SU-DHL-6 (cell line): ENCODE results near the gene ST7.

ENCODE experiments used
- H2AFZ ChIP-seq: fragments of 200-600 bp; sonication (generic); 2 replicates; pipeline ENCODE4 v1.6.1; 2014; ENCODE audit warnings: low read depth, mild to moderate bottlenecking, moderate library complexity, mixed read lengths, antibody characterized with exemption, low read length; ENCODE audit not compliant: severe bottlenecking
- H3F3A ChIP-seq: fragments of 200-600 bp; shearing (Covaris generic); 2 replicates; pipeline ENCODE4 v1.6.0; 2016; ENCODE audit warnings: antibody characterized with exemption, mild to moderate bottlenecking; ENCODE audit not compliant: insufficient read depth
- H3K27ac ChIP-seq: fragments of 200-600 bp; sonication (generic); 2 replicates; pipeline ENCODE4 v1.5.1; 2016; ENCODE audit warnings: low read depth, mild to moderate bottlenecking, low read length, moderate library complexity, mixed read lengths
- H3K27me3 ChIP-seq: fragments of 200-600 bp; sonication (generic), shearing (Covaris generic); 2 replicates; pipeline ENCODE4 v1.6.0; 2014; ENCODE audit warnings: mild to moderate bottlenecking, low read length
- H3K36me3 ChIP-seq: fragments of 200-600 bp; sonication (generic); 2 replicates; pipeline ENCODE4 v1.6.1; 2014; ENCODE audit warnings: mild to moderate bottlenecking, low read length, mixed read lengths
- H3K4me2 ChIP-seq: fragments of 300-600, 200-600 bp; shearing (Covaris generic), sonication (generic); 2 replicates; pipeline ENCODE4 v1.6.0; 2014; ENCODE audit warnings: low read length, low read depth, mild to moderate bottlenecking; ENCODE audit not compliant: poor library complexity, severe bottlenecking
- H3K4me3 ChIP-seq: fragments of 200-600 bp; sonication (generic); 2 replicates; pipeline ENCODE4 v1.5.1; 2014; ENCODE audit warnings: antibody characterized with exemption, low read length, mild to moderate bottlenecking, mixed read lengths; ENCODE audit not compliant: insufficient read depth, poor library complexity, severe bottlenecking
- H3K79me2 ChIP-seq: fragments of 200-600 bp; sonication (generic); 2 replicates; pipeline ENCODE4 v1.6.1; 2014; ENCODE audit warnings: mild to moderate bottlenecking, low read length, moderate library complexity; ENCODE audit not compliant: insufficient read depth
- H3K9ac ChIP-seq: fragments of 200-600 bp; sonication (generic); 2 replicates; pipeline ENCODE4 v1.7.0; 2014; ENCODE audit warnings: mild to moderate bottlenecking, low read length
- H3K9me2 ChIP-seq: fragments of 200-600 bp; sonication (generic); replicated peaks from 2 replicates; pipeline ENCODE4 v1.6.1; 2014; ENCODE audit warnings: low read length; ENCODE audit not compliant: insufficient read depth
- H3K9me3 ChIP-seq: fragments of 200-600 bp; sonication (generic); 2 replicates; pipeline ENCODE4 v1.6.1; 2014; ENCODE audit warnings: low read length, mixed read lengths; ENCODE audit not compliant: insufficient read depth
- H4K20me1 ChIP-seq: fragments of 200-600 bp; sonication (generic); 2 replicates; pipeline ENCODE4 v1.6.1; 2014; ENCODE audit warnings: low read depth, mild to moderate bottlenecking, antibody characterized with exemption, low read length, moderate library complexity, mixed read lengths
- EZH2phosphoT487 ChIP-seq: fragments of 200-600 bp; sonication (generic), shearing (Covaris generic); conservative IDR thresholded peaks from 2 replicates; pipeline ENCODE4 v1.6.1; 2018; ENCODE audit warnings: mild to moderate bottlenecking, antibody characterized with exemption, low read length, moderate library complexity, mixed read lengths
- TF ChIP-seq, protein P1 (sequence below): fragments of 200-600 bp; sonication (generic); IDR thresholded peaks from one replicate; pipeline ENCODE4 v1.5.1; 2017; ENCODE audit warnings: antibody characterized with exemption, mild to moderate bottlenecking, low read length, moderate library complexity; ENCODE audit not compliant: insufficient read depth, poor library complexity, severe bottlenecking

ST7 gene

DNA sequence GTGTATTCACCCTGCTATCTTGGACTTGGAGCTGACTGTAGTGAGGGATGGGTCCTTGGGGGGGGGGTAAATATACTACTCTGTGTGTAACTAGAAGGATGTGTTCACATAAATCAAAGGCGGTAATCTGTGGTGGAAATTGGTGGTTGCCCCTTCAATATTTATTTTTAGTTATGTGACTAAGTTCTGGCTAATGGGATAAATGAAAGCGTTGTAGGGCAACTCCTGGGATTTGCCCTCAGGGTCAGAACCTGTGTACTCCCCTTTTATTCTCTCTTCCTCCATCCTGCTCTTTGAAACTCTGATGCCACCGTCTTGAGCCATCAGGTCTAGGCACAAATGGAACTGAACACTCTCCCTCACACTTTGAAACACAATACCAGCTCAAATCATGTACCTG is 24.3 kb upstream of the ST7 start:
- Histone ChIP-seq H3K9ac (no peak overlapping the region), H3K4me3 (no peak overlapping the region), H2AFZ (no peak overlapping the region), H3K9me2 (no peaks in the 10 kb centered on the region), H3F3A (no peaks in the 10 kb centered on the region), H3K9me3 (no peaks in the 10 kb centered on the region), H3K4me2 (no peak overlapping the region), H3K79me2 (no peaks in the 10 kb centered on the region), H4K20me1 (no peaks in the 10 kb centered on the region), H3K27ac (no peak overlapping the region), H3K36me3 (no peaks in the 10 kb centered on the region), H3K27me3 (no peaks in the 10 kb centered on the region)
- TF ChIP-seq, protein P1, sequence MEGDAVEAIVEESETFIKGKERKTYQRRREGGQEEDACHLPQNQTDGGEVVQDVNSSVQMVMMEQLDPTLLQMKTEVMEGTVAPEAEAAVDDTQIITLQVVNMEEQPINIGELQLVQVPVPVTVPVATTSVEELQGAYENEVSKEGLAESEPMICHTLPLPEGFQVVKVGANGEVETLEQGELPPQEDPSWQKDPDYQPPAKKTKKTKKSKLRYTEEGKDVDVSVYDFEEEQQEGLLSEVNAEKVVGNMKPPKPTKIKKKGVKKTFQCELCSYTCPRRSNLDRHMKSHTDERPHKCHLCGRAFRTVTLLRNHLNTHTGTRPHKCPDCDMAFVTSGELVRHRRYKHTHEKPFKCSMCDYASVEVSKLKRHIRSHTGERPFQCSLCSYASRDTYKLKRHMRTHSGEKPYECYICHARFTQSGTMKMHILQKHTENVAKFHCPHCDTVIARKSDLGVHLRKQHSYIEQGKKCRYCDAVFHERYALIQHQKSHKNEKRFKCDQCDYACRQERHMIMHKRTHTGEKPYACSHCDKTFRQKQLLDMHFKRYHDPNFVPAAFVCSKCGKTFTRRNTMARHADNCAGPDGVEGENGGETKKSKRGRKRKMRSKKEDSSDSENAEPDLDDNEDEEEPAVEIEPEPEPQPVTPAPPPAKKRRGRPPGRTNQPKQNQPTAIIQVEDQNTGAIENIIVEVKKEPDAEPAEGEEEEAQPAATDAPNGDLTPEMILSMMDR, result no peak
- TF ChIP-seq EZH2phosphoT487, result no peak

DNA sequence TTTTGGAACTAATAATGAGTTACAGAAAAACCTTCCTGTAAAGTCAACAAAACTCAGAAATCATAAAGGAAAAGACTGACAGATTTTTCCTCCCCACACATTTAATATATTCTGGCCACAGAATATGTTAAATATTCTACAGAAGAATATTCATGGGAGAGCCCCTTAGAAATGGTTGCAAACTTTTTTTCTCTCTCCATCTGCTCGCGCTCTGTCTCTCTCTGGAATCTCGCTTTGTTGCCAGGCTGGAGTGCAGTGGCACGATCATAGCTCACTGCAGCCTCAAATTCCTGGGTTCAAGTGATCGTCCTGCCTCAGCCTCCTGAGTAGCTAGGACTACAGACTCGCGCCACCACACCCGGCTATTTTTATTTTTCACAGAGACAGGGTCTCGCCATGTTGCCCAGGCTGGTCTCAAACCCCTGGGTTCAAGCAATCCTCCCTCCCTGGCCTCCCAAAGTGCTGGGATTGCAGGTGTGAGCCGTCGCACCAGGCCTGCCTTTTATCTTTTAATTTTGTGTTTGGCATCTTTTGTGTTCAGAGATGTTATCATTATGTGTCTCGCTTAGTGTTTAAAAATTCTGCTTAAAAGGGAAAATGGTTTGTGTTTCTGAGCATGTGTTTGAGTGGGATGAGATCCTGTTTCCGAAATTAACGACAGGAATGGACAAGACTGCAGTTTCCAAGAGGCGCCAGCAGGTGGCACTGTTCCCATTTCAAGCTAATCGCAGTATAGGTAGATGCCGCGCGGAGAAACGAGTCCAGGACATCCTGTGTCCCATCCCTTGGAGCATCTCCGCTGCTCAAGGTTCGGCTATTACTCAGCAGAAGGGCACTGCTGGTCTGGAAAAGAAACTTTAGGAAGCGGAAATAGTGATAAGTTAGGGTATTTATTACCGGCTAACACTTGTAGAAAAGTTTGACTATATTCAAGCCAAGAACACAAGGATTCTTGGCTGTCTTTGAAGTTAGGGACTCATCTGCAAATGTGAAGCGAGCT is 23.1 kb upstream of the ST7 start:
- no peaks in the 10 kb centered on the region for H3K27me3 ChIP-seq
- H3K9me2 ChIP-seq, result no peaks in the 10 kb centered on the region
- H3K79me2 ChIP-seq, result no peaks in the 10 kb centered on the region
- TF ChIP-seq, protein P1, result peak; percentile 75
- TF ChIP-seq EZH2phosphoT487, result no peak
- H3F3A ChIP-seq, result no peaks in the 10 kb centered on the region
- peak overlapping the region; percentile 15 for H2AFZ ChIP-seq
- H3K9me3 ChIP-seq, result no peaks in the 10 kb centered on the region
- H4K20me1 ChIP-seq, result no peaks in the 10 kb centered on the region
- H3K36me3 ChIP-seq, result no peaks in the 10 kb centered on the region
- no peak overlapping the region for H3K4me2 ChIP-seq
- no peak overlapping the region for H3K27ac ChIP-seq
- H3K4me3 ChIP-seq, result no peak overlapping the region
- H3K9ac ChIP-seq, result no peak overlapping the region

DNA sequence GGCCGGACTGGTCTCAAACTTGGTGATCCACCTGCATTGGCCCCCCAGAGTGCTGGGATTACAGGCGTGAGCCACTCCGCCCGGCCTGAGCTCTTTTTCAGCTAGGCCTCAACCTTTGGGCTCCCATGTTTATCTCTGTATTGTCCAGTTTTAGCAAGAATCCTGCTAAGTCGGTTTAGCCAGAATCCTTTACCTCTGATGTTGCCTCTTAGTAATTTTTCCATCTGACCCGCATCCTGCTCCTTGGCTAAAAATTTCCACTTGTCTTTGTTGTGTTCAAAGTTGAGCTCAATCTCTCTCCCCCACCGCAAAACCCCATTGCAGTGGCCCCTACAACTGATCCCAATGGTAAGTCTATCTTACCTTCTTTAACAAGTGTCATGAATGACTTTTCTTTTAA is 20.7 kb upstream of the ST7 start:
- Histone ChIP-seq H2AFZ (no peak overlapping the region), H3K4me2 (no peak overlapping the region), H3K36me3 (no peaks in the 10 kb centered on the region), H3K4me3 (no peak overlapping the region), H3F3A (no peaks in the 10 kb centered on the region), H3K9me3 (no peaks in the 10 kb centered on the region), H3K27ac (no peak overlapping the region), H3K9ac (no peak overlapping the region), H3K79me2 (no peaks in the 10 kb centered on the region), H3K27me3 (no peaks in the 10 kb centered on the region), H3K9me2 (no peaks in the 10 kb centered on the region), H4K20me1 (no peaks in the 10 kb centered on the region)
- TF ChIP-seq EZH2phosphoT487, result no peak
- TF ChIP-seq, protein P1, result no peak
